GM12891 (cell line): ENCODE measurements around the gene PDGFD.

Source experiments
- DNase-seq: peaks from one replicate; pipeline ENCODE4 v3.0.0; 2011; ENCODE audit warnings: low spot score; ENCODE audit not compliant: insufficient read length
- FAIRE-seq: peaks from 2 replicates; lab custom pipeline; 2011; peaks lifted over from hg19 to GRCh38; lab: Jason Lieb, UNC
- PAX5 ChIP-seq: IDR thresholded peaks from 2 replicates; pipeline ENCODE4 v1.6.1; 2011; ENCODE audit warnings: low read length, moderate library complexity, mild to moderate bottlenecking; ENCODE audit not compliant: insufficient read depth, severe bottlenecking
- POLR2A ChIP-seq: IDR thresholded peaks from 2 replicates; pipeline ENCODE4 v1.6.1; 2011; ENCODE audit warnings: low read depth, low read length, control low read depth
- POLR2AphosphoS5 ChIP-seq: IDR thresholded peaks from 2 replicates; pipeline ENCODE4 v1.6.1; 2011; ENCODE audit warnings: low read depth, low read length, control low read depth
- POU2F2 ChIP-seq: IDR thresholded peaks from 2 replicates; pipeline ENCODE4 v1.6.1; 2011; ENCODE audit warnings: low read depth, mild to moderate bottlenecking, control low read depth, low read length, moderate library complexity
- SPI1 ChIP-seq: IDR thresholded peaks from 2 replicates; pipeline ENCODE4 v1.6.1; 2011; ENCODE audit warnings: low read depth, low read length, control low read depth
- TAF1 ChIP-seq: IDR thresholded peaks from 2 replicates; pipeline ENCODE4 v1.6.1; 2011; ENCODE audit warnings: low read depth, low read length, control low read depth

The PDGFD gene

GRCh38 chr11:104104201-104104600 lies 59.7 kb downstream of the PDGFD start:
- TF ChIP-seq PAX5 (no peak), POLR2A (no peak), SPI1 (no peak), TAF1 (no peak), POLR2AphosphoS5 (no peak), POU2F2 (no peak)
- FAIRE-seq (no peak), DNase-seq (no peak)

GRCh38 chr11:104098555-104098954 lies 65.4 kb downstream of the PDGFD start:
- no peak for DNase-seq
- TF ChIP-seq PAX5 (no peak), TAF1 (no peak), POLR2AphosphoS5 (no peak), POU2F2 (no peak), POLR2A (no peak), SPI1 (no peak)
- no peak for FAIRE-seq

- no peak for TF ChIP-seq POLR2AphosphoS5
- TF ChIP-seq POU2F2, result no peak
- no peak for TF ChIP-seq POLR2A
- DNase-seq, result no peak
- no peak for FAIRE-seq
Measured at GRCh38 chr11:104098132-104098531, 65.8 kb downstream of the PDGFD start.

GRCh38 chr11:104096900-104097299 lies 67.0 kb downstream of the PDGFD start:
- no peak for DNase-seq
- FAIRE-seq, result no peak
- TF ChIP-seq POU2F2 (no peak), POLR2AphosphoS5 (no peak), PAX5 (no peak), SPI1 (no peak), POLR2A (no peak), TAF1 (no peak)

- DNase-seq (no peak), FAIRE-seq (no peak)
- TF ChIP-seq POLR2AphosphoS5 (no peak), POLR2A (no peak), SPI1 (no peak), POU2F2 (no peak), PAX5 (no peak)
Measured at GRCh38 chr11:104095791-104096190, 68.2 kb downstream of the PDGFD start.

GRCh38 chr11:104094576-104094975 lies 69.4 kb downstream of the PDGFD start:
- FAIRE-seq, result no peak
- no peak for TF ChIP-seq TAF1
- no peak for TF ChIP-seq PAX5
- TF ChIP-seq POLR2A, result no peak
- TF ChIP-seq POLR2AphosphoS5, result no peak
- TF ChIP-seq SPI1, result no peak
- no peak for TF ChIP-seq POU2F2
- DNase-seq, result no peak

GRCh38 chr11:104093426-104094280 lies 70.3 kb downstream of the PDGFD start:
- DNase-seq (no peak), FAIRE-seq (no peak)
- TF ChIP-seq TAF1, result no peak
- TF ChIP-seq POLR2AphosphoS5, result no peak
- no peak for TF ChIP-seq SPI1
- no peak for TF ChIP-seq POLR2A
- TF ChIP-seq POU2F2, result no peak
- TF ChIP-seq PAX5, result no peak

- no peak for FAIRE-seq
- no peak for TF ChIP-seq POU2F2
- no peak for TF ChIP-seq PAX5
- no peak for TF ChIP-seq TAF1
- no peak for TF ChIP-seq POLR2A
- no peak for TF ChIP-seq SPI1
- TF ChIP-seq POLR2AphosphoS5, result no peak
- no peak for DNase-seq
Measured at GRCh38 chr11:104092744-104093143, 71.2 kb downstream of the PDGFD start.

GRCh38 chr11:104091281-104092096 lies 72.5 kb downstream of the PDGFD start:
- FAIRE-seq, result no peak
- DNase-seq, result no peak

More at GRCh38 chr11:104091281-104092096, 72.5 kb downstream of the PDGFD start:
- no peak for TF ChIP-seq POLR2A
- TF ChIP-seq TAF1, result no peak
- TF ChIP-seq POU2F2, result no peak
- TF ChIP-seq POLR2AphosphoS5, result no peak
- TF ChIP-seq SPI1, result no peak
- no peak for TF ChIP-seq PAX5
